Fibroblast of lung (primary cell): Measurements from ENCODE around the gene CSNK1G2. TPM values are rescaled to one million over a fixed set of nuclear protein-coding genes. Genes with fewer than 3 reads are reported as not detected.

ENCODE experiments used
- DNase-seq, 2 donors: peaks; one replicate each; pipeline versions ENCODE4 v3.0.0 to v3.0.0-alpha.2; 2010; ENCODE audit warnings: low read depth in 2 of 2
- H2AFZ ChIP-seq: 2 replicates; pipeline ENCODE4 v1.5.1; 2012; ENCODE audit warnings: low read length, control low read depth, inconsistent platforms
- H3K27ac ChIP-seq: 2 replicates; pipeline ENCODE4 v1.5.1; 2011; ENCODE audit warnings: low read length, control low read depth; ENCODE audit not compliant: insufficient read depth
- H3K27me3 ChIP-seq: 2 replicates; pipeline ENCODE4 v1.5.1; 2011; ENCODE audit warnings: mild to moderate bottlenecking, low read length; ENCODE audit not compliant: control insufficient read depth, insufficient read depth
- H3K36me3 ChIP-seq: 2 replicates; pipeline ENCODE4 v1.5.1; 2011; ENCODE audit warnings: low read length; ENCODE audit not compliant: control insufficient read depth, insufficient read depth
- H3K4me1 ChIP-seq: 2 replicates; pipeline ENCODE4 v1.5.1; 2011; ENCODE audit warnings: low read length; ENCODE audit not compliant: control insufficient read depth, insufficient read depth; ENCODE audit errors: extremely low read depth
- H3K4me2 ChIP-seq: 2 replicates; pipeline ENCODE4 v1.5.1; 2011; ENCODE audit warnings: low read length, control low read depth; ENCODE audit not compliant: insufficient read depth; ENCODE audit errors: extremely low read depth
- H3K4me3 ChIP-seq, 4 experiments: fragments of 200-600 bp in 1 of 4; sonication (generic) in 1 of 4; replicated peaks in 1 of 4; 2 replicates each; pipeline ENCODE4 v1.5.1; 2011 to 2016; ENCODE audit warnings: low read length in 4 of 4, low read depth in 3 of 4, mild to moderate bottlenecking in 3 of 4, control low read depth in 2 of 4, inconsistent platforms in 1 of 4, mixed read lengths in 1 of 4; ENCODE audit not compliant: insufficient read depth in 1 of 4; ENCODE audit errors: control extremely low read depth in 1 of 4
- H3K79me2 ChIP-seq: 2 replicates; pipeline ENCODE4 v1.5.1; 2012; ENCODE audit warnings: mild to moderate bottlenecking, low read length, inconsistent platforms; ENCODE audit not compliant: control insufficient read depth, insufficient read depth
- H3K9ac ChIP-seq: 2 replicates; pipeline ENCODE4 v1.5.1; 2011; ENCODE audit warnings: mild to moderate bottlenecking, low read length, control low read depth; ENCODE audit not compliant: insufficient read depth
- H3K9me3 ChIP-seq: 2 replicates; pipeline ENCODE4 v1.5.1; 2012; ENCODE audit warnings: low read depth, low read length; ENCODE audit not compliant: control insufficient read depth, insufficient read depth
- H4K20me1 ChIP-seq: 2 replicates; pipeline ENCODE4 v1.5.1; 2011; ENCODE audit warnings: low read length; ENCODE audit not compliant: control insufficient read depth, insufficient read depth; ENCODE audit errors: extremely low read depth
- EZH2 ChIP-seq: IDR thresholded peaks from 2 replicates; pipeline ENCODE4 v1.5.1; 2012; ENCODE audit warnings: low read length, control low read depth, mild to moderate bottlenecking; ENCODE audit errors: missing control alignments
- polyA plus RNA-seq, 2 donors: library from polyadenylated mRNA; depleted of rRNA in 1 of 2; stranded (reverse) in 1 of 2; unstranded in 1 of 2; fragments of >200 nt; gene quantifications; 2 replicates each; pipeline ENCODE4 v1.2.1, GENCODE V29; 2011 to 2012; ENCODE audit warnings: missing spikeins in 1 of 2
- total RNA-seq: library from RNA; depleted of rRNA; stranded (reverse); fragments of >200 nt; gene quantifications from 2 replicates; pipeline ENCODE4 v1.2.1, GENCODE V29; 2014
- TF ChIP-seq, protein P1 (sequence below), 2 donors: IDR thresholded peaks in 1 of 2; conservative IDR thresholded peaks in 1 of 2; 1 replicate in 1 of 2; 2 replicates in 1 of 2; pipeline ENCODE4 v1.5.1; 2011 to 2012; ENCODE audit warnings: low read length in 2 of 2, control low read depth in 1 of 2, inconsistent platforms in 1 of 2, low read depth in 1 of 2, mild to moderate bottlenecking in 1 of 2

CSNK1G2 gene
- total and polyA plus RNA-seq, 2 donors (not counting 1 experiment from before 2014, with no cell fraction given) = 21.2 to 58.6 TPM

DNA sequence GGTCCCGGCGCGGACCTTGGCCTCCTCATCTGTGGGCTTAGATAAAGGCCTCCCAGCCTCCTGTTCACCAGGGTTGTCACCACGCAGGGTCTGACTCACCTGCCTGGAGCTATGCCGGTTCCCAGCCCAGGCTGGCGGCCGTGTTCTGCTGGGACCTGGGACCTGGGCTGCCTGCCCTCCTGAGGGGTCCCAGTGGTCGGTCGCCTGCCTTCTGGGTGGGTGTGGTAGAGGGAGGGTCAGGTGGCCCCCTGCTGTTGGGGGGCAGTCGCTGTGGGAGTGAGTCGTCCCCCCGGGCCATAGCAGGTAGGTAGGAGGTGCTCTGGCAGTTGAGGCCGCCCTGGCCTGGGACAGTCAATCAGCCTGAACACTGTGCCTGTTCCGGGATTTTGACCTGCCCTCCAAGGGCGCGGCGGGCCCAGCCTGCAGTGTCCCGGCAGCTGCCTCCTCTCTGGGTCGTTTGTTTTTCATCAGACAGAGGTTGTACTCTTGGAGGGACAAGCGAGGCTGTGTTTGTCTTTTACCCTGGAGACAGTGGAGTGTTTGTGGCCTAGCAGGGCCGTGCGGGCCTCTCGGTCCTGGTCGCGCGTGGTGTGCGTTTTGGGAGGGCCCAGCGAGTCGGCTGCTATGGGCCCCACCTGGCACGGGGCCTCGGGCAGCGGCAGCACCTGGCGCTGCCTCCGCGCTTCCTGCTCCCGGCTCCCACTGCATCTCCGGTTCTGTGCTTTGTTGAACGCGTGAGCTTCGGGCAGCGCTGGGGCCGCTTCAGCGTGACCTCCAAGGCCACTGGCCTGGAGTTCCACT, 33.2 kb upstream of the CSNK1G2 start:
- no peak overlapping the region for H3K4me2 ChIP-seq
- no peak overlapping the region for H3K9ac ChIP-seq
- peaks cover 48% of the 10 kb centered on the region for H3K79me2 ChIP-seq
- DNase-seq = no peak
- H3K4me1 ChIP-seq = peaks cover 8% of the 10 kb centered on the region
- no peak overlapping the region for H3K27ac ChIP-seq
- TF ChIP-seq, protein P1, sequence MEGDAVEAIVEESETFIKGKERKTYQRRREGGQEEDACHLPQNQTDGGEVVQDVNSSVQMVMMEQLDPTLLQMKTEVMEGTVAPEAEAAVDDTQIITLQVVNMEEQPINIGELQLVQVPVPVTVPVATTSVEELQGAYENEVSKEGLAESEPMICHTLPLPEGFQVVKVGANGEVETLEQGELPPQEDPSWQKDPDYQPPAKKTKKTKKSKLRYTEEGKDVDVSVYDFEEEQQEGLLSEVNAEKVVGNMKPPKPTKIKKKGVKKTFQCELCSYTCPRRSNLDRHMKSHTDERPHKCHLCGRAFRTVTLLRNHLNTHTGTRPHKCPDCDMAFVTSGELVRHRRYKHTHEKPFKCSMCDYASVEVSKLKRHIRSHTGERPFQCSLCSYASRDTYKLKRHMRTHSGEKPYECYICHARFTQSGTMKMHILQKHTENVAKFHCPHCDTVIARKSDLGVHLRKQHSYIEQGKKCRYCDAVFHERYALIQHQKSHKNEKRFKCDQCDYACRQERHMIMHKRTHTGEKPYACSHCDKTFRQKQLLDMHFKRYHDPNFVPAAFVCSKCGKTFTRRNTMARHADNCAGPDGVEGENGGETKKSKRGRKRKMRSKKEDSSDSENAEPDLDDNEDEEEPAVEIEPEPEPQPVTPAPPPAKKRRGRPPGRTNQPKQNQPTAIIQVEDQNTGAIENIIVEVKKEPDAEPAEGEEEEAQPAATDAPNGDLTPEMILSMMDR (conservative IDR thresholded peaks at IDR 0.05 in 1 of 2, IDR thresholded peaks at IDR 0.05 in 1 of 2; ENCODE audit: low read depth in 1 of 2, low read length in 2 of 2) = no peak
- no peak for TF ChIP-seq EZH2
- no peaks in the 10 kb centered on the region for H3K27me3 ChIP-seq
- H2AFZ ChIP-seq = no peak overlapping the region
- no peaks in the 10 kb centered on the region for H4K20me1 ChIP-seq
- H3K9me3 ChIP-seq = no peaks in the 10 kb centered on the region
- no peak overlapping the region for H3K4me3 ChIP-seq
- peaks cover 5% of the 10 kb centered on the region for H3K36me3 ChIP-seq

DNA sequence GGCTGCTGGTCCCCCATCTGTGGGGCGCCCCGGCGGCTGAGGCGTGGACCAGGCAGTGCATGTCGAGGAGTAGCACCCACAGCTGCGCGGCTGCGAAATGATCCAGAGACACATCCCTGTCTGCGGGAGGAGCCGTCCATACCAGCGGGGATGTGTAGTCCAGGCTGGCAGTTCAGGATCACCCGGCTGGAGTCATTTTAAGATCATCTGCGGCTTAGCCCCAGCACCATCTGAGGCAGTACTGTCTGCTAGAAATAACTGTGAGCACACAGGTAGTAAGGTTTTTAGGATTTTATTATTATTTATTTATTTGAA, 32.7 kb upstream of the CSNK1G2 start:
- Histone ChIP-seq H3K9ac (no peak overlapping the region), H3K4me3 (no peak overlapping the region), H4K20me1 (no peaks in the 10 kb centered on the region), H3K36me3 (peaks cover 10% of the 10 kb centered on the region), H2AFZ (no peak overlapping the region), H3K79me2 (peaks cover 54% of the 10 kb centered on the region), H3K4me2 (no peak overlapping the region), H3K27ac (no peak overlapping the region), H3K9me3 (no peaks in the 10 kb centered on the region), H3K27me3 (no peaks in the 10 kb centered on the region), H3K4me1 (peaks cover 6% of the 10 kb centered on the region)
- TF ChIP-seq EZH2 = no peak
- TF ChIP-seq, protein P1 (conservative IDR thresholded peaks at IDR 0.05 in 1 of 2, IDR thresholded peaks at IDR 0.05 in 1 of 2; ENCODE audit: low read depth in 1 of 2, low read length in 2 of 2) = no peak
- DNase-seq = no peak

DNA sequence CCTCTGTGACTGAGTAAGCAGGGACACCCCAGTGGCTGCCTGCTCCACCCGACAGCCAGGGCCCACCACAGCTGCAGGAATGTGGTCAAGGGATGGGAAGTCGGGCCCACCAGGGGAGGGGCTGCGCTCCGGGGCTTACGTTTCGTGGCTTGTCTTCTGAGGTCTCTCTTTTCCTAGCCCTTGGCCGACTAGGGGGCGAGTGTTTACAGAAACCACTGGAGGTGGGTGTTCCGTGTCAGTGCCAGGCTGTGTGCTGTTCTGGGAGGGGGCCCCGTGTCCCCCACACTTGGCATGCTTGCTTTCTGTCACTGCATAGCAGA, 31.3 kb upstream of the CSNK1G2 start:
- Histone ChIP-seq H4K20me1 (no peaks in the 10 kb centered on the region), H3K9ac (no peak overlapping the region), H3K4me1 (peaks cover 6% of the 10 kb centered on the region), H3K4me2 (peak overlapping the region; percentile 11), H3K79me2 (peaks cover 62% of the 10 kb centered on the region), H2AFZ (no peak overlapping the region), H3K9me3 (no peaks in the 10 kb centered on the region), H3K27me3 (no peaks in the 10 kb centered on the region), H3K27ac (no peak overlapping the region), H3K4me3 (peak overlapping the region in 1 of 4 experiments; percentile 10), H3K36me3 (peaks cover 12% of the 10 kb centered on the region)
- no peak for DNase-seq
- TF ChIP-seq, protein P1 (conservative IDR thresholded peaks at IDR 0.05 in 1 of 2, IDR thresholded peaks at IDR 0.05 in 1 of 2; ENCODE audit: low read depth in 1 of 2, low read length in 2 of 2) = no peak
- TF ChIP-seq EZH2 = no peak
